Measurements from ENCODE around the gene EP400. TPM values are rescaled to one million over a fixed set of nuclear protein-coding genes. Genes with fewer than 3 reads are reported as not detected.

EP400 gene
- total and polyA plus RNA-seq, 4 donors, result 11.4 to 47.8 (median 25.7) TPM

DNA sequence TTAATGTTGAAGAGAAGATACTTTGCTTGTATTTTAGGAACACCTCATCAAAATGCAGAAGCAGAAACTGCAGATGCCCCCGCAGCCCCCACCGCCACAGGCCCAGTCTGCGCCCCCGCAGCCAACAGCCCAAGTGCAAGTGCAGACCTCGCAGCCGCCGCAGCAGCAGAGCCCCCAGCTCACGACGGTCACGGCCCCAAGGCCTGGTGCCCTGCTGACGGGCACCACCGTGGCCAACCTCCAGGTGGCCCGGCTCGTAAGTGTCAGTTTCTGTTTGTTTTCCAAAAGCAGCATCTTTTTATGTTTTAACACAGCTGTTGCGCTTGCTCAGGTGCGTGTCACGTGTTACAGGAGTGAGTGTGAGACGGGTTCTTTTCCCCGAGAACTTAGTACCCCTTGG is 114.9 kb downstream of the EP400 start:
- Histone ChIP-seq H3K4me1 (ENCODE audit: control insufficient read depth in 5 of 5, insufficient read depth in 5 of 5, low read length in 5 of 5) (no peaks in the 10 kb centered on the region), H3K4me3 (no peak overlapping the region), H3K27ac (ENCODE audit: low read depth in 1 of 2, low read length in 1 of 2) (no peak overlapping the region), H3K27me3 (ENCODE audit: control insufficient read depth in 3 of 3, insufficient read depth in 3 of 3, low read length in 2 of 3) (no peaks in the 10 kb centered on the region), H3K9me3 (ENCODE audit: control insufficient read depth in 4 of 4, insufficient read depth in 3 of 4, low read length in 3 of 4) (no peaks in the 10 kb centered on the region), H3K36me3 (ENCODE audit: control insufficient read depth in 4 of 4, insufficient read depth in 4 of 4, low read length in 4 of 4) (peaks cover 12 to 73% (median 29%) of the 10 kb centered on the region in 4 donors), H3K9ac (ENCODE audit: insufficient read depth in 1 of 2, low read length in 2 of 2) (no peak overlapping the region)
- ATAC-seq (ENCODE audit: insufficient read depth, low FRiP score), result no peak
- no peak for DNase-seq
- TF ChIP-seq, protein P1, sequence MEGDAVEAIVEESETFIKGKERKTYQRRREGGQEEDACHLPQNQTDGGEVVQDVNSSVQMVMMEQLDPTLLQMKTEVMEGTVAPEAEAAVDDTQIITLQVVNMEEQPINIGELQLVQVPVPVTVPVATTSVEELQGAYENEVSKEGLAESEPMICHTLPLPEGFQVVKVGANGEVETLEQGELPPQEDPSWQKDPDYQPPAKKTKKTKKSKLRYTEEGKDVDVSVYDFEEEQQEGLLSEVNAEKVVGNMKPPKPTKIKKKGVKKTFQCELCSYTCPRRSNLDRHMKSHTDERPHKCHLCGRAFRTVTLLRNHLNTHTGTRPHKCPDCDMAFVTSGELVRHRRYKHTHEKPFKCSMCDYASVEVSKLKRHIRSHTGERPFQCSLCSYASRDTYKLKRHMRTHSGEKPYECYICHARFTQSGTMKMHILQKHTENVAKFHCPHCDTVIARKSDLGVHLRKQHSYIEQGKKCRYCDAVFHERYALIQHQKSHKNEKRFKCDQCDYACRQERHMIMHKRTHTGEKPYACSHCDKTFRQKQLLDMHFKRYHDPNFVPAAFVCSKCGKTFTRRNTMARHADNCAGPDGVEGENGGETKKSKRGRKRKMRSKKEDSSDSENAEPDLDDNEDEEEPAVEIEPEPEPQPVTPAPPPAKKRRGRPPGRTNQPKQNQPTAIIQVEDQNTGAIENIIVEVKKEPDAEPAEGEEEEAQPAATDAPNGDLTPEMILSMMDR (IDR thresholded peaks at IDR 0.05; ENCODE audit: control extremely low read depth, extremely low read depth), result no peak
- WGBS, 2 donors, result 93 to 95% methylated on average over 19 of the region's 19 CpGs

DNA sequence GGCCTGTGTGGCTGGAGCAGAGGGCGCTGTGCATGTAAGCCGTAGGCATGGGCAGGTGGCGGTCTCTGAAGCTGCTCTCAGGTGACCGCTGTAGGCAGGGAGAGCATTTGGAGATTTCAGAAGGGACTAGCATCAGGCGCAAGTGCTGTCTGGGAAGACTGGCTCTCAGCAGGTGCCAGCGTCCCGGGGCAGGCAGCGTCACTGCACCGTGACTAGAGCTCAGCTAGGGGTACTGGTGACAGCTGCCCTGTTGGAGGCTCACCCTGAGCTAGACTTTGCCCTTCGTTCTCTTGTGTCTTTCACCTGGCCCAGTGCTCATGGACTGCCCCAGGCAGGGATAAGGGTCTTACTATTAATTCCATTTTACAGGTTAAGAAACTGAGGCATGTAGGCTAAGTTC is 115.5 kb downstream of the EP400 start:
- no peak for ATAC-seq (ENCODE audit: insufficient read depth, low FRiP score)
- 98% methylated on average over 10 of the region's 10 CpGs for WGBS, 2 donors

DNA sequence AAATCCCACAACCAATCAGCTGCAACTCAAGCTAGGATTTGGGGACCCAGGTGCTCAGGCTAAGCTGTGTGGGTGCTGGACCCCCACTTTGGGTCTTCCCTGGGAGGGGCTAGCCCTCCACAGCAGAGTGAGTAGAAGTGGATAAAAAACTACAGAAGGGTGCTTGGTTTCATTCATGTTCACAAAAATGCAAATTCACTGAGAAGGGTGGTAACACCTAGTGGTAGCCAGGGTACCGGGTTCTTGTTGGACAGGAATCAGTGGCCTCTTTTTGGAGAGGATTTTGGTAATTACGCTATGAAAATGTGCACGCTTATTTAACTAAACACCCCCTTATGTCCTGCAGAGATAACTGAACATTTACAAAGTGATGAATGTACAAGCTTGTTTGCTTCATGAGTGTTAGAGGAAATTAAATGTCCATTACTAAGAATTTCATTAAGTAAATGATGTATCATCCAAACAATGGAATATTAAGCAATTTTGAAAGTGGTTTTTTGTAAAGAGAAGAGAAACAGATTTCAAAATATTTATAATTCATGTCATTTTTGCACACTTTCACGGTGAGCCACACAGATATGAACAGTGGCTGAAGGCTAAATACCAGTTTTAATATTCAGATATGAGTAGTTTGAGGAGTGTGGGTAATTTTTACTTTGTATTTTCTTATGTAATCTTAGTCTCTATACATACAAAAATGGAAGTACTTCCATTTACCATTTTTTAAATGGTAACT is 116.0 kb downstream of the EP400 start:
- Histone ChIP-seq H3K4me1 (ENCODE audit: control insufficient read depth in 5 of 5, insufficient read depth in 5 of 5, low read length in 5 of 5) (no peaks in the 10 kb centered on the region), H3K36me3 (ENCODE audit: control insufficient read depth in 4 of 4, insufficient read depth in 4 of 4, low read length in 4 of 4) (peaks cover 13 to 75% (median 30%) of the 10 kb centered on the region in 4 donors), H3K27ac (ENCODE audit: low read depth in 1 of 2, low read length in 1 of 2) (no peak overlapping the region), H3K27me3 (ENCODE audit: control insufficient read depth in 3 of 3, insufficient read depth in 3 of 3, low read length in 2 of 3) (no peaks in the 10 kb centered on the region), H3K9ac (ENCODE audit: insufficient read depth in 1 of 2, low read length in 2 of 2) (no peak overlapping the region), H3K4me3 (no peak overlapping the region), H3K9me3 (ENCODE audit: control insufficient read depth in 4 of 4, insufficient read depth in 3 of 4, low read length in 3 of 4) (no peaks in the 10 kb centered on the region)
- ATAC-seq (ENCODE audit: insufficient read depth, low FRiP score) (no peak), DNase-seq (no peak)
- TF ChIP-seq, protein P1 (IDR thresholded peaks at IDR 0.05; ENCODE audit: control extremely low read depth, extremely low read depth), result no peak
- 76% methylated on average over 4 of the region's 4 CpGs for WGBS, 2 donors

More for the DNA sequence above, 115.5 kb downstream of the EP400 start:
- Histone ChIP-seq H3K9ac (ENCODE audit: insufficient read depth in 1 of 2, low read length in 2 of 2) (no peak overlapping the region), H3K4me3 (no peak overlapping the region), H3K9me3 (ENCODE audit: control insufficient read depth in 4 of 4, insufficient read depth in 3 of 4, low read length in 3 of 4) (no peaks in the 10 kb centered on the region), H3K36me3 (ENCODE audit: control insufficient read depth in 4 of 4, insufficient read depth in 4 of 4, low read length in 4 of 4) (peaks cover 12 to 76% (median 30%) of the 10 kb centered on the region in 4 donors), H3K4me1 (ENCODE audit: control insufficient read depth in 5 of 5, insufficient read depth in 5 of 5, low read length in 5 of 5) (no peaks in the 10 kb centered on the region), H3K27me3 (ENCODE audit: control insufficient read depth in 3 of 3, insufficient read depth in 3 of 3, low read length in 2 of 3) (no peaks in the 10 kb centered on the region), H3K27ac (ENCODE audit: low read depth in 1 of 2, low read length in 1 of 2) (no peak overlapping the region)
- TF ChIP-seq, protein P1 (IDR thresholded peaks at IDR 0.05; ENCODE audit: control extremely low read depth, extremely low read depth), result no peak
- no peak for DNase-seq

DNA sequence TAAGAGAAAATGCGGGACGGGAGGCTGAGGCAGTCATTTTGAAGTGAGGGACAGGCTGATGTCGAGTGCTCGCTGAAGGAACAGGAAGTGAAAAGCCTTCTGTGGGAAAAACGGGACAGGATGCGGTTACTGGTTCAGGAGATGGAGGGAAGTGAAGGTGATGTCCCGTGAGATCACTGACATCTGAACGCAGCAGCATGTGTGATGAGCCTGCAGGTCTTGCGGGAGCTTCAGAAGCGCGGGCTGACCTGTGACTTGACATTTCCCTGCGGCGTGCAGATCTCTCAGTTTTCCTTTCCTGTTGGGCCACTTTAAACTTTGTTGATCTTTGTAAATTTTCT is 116.6 kb downstream of the EP400 start:
- TF ChIP-seq, protein P1 (IDR thresholded peaks at IDR 0.05; ENCODE audit: control extremely low read depth, extremely low read depth), result no peak
- Histone ChIP-seq H3K36me3 (ENCODE audit: control insufficient read depth in 4 of 4, insufficient read depth in 4 of 4, low read length in 4 of 4) (peaks cover 14 to 72% (median 32%) of the 10 kb centered on the region in 4 donors), H3K4me3 (no peak overlapping the region), H3K4me1 (ENCODE audit: control insufficient read depth in 5 of 5, insufficient read depth in 5 of 5, low read length in 5 of 5) (no peaks in the 10 kb centered on the region), H3K27me3 (ENCODE audit: control insufficient read depth in 3 of 3, insufficient read depth in 3 of 3, low read length in 2 of 3) (no peaks in the 10 kb centered on the region), H3K9ac (ENCODE audit: insufficient read depth in 1 of 2, low read length in 2 of 2) (no peak overlapping the region), H3K9me3 (ENCODE audit: control insufficient read depth in 4 of 4, insufficient read depth in 3 of 4, low read length in 3 of 4) (no peaks in the 10 kb centered on the region), H3K27ac (ENCODE audit: low read depth in 1 of 2, low read length in 1 of 2) (no peak overlapping the region)
- 29 to 62% methylated on average over 13 of the region's 13 CpGs for WGBS, 2 donors
- ATAC-seq (ENCODE audit: insufficient read depth, low FRiP score), result no peak
- DNase-seq, result no peak
